Hematopoietic multipotent progenitor cell treated with erythropoietin and hydrocortisone succinate and interleukin-3 and kit ligand, for 4 days (in vitro differentiated cells): ENCODE data around the gene ESCO1.
"Not testable (repeated sequence)": the region's sequence is repeated elsewhere in the genome, so short reads cannot be mapped to it uniquely, and the experiment has no call there.

Experiments
- DNase-seq: peaks from one replicate; pipeline ENCODE4 v3.0.0-alpha.2; 2015

ESCO1 gene

DNA sequence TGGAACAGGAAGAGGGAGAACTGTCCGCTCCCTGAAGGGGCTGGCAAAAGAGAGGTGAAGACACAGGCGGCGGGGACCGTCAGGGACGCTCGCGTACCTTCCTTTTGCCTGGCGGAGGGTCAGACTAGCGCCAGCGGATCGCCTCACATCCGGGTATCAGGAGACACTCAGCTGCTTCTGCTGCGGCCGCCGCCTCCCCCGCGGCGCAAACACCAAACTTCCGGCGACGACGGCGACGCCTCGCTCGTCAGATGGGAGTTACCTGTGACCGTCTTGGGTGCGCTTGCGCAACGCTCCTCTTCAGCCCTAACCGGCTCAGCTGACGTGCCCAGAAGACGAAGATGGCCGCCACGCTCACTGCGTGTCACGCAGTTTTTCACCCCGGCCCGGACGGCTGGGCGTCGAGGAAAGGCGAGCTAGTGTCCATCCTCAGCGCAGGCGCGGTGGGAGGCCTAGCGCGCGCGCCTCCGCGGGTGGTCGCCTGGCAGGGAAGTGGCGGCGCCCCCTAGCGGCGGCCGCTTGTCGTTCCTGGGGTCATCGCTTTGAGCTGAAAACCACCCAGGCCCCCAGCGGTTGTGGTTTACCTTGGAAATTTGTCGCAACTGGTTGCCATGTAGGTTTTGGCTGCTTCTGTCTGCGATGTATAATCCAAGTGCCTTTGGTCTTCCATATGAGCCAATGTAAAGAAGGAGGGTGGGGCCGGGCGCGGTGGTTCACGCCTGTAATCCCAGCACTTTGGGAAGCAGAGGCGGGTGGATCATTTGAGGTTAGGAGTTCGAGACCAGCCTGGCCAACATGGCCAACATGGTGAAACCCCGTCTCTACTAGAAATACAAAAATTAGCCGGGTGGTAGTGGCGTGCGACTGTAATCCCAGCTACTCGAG is at the start of gene ESCO1:
Gene ESCO1, minus strand, starts transcription at position 179 of the 885 bp plus-strand sequence. CDS start 25,861 bp downstream, outside the sequence.
- DNase-seq: peak; percentile 99

GRCh38 chr18:21640375-21640774 is 39.9 kb upstream of the ESCO1 start:
- not testable (repeated sequence) for DNase-seq

DNA sequence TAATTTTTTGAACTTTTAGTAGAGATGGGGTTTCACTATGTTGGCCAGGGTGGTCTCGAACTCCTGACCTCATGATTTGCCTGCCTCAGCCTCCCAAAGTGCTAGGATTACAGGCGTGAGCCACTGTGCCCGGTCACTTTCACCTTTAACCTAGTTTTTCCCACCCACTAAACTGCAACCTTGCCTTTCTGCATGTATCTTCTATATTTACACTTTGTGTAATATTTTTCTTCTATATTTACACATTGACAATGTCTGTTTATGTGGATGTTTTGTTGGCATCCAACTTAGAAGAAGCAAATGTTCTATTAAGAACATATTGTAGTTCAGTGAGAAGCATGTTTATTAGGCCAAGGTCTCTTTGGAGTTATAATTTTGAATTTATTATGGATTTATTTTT is 38.3 kb upstream of the ESCO1 start:
- DNase-seq: no peak

DNA sequence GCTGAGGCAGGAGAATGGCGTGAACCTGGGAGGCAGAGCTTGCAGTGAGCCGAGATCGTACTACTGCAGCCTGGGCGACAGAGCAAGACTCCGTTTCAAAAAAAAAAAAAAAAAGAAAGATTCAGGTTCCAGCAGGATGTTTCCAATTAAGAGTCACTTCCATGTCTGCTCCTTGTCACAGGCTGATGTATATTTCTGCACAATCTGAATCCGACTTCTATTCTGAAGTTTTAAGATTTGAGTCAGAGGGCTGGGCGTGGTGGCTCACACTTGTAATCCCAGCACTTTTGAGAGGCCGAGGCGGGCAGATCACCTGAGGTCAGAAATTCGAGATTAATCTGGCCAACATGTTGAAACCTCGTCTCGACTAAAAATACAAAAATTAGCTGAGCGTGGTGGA is 36.3 kb upstream of the ESCO1 start:
- no peak for DNase-seq

DNA sequence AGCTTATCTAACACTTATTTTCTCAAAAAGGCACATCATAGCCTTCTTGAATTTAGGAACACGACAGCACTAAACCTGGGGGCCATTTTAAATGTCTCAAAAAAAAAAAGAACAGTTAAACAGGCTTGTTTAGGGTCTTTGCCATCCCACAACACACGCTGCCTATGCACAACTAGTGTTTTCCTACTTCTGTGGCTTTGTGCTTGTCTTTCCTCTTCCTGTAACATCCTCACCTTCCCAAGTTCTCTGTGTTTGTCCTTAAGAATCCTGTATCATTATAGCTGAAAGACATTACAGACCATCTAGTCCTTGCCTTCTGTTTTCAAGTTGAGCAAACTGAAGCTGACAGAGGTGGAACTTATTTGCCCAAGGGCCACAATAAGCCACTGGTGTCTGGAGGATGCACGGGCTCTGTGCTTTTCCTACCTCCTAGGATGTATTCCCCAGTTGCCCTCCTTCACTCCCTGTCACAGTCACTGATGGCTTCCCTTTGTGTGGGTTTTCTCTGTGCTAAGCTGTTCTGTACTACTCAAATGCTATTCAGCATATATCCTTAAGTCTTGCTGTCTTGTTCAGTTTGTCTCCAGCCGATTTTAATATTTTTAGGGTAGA is 34.2 kb upstream of the ESCO1 start:
- no peak for DNase-seq

DNA sequence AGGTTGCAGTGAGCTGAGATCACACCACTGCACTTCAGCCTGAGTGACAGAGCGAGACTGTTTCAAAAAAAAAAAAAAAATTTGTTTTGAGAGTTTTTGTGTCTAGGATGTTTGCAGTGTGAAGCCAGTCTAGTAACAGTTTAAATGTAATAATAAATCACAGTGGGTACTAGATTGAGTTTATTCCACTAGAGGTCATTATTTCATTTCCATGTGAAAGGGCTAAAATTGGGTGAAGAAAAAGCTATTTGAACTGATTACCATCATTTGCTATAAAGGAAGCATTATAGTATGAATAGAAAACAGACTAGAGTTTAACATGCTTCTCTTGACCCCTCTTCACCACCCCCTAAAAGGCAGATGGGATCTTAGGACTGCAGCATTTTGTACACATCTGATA is 31.9 kb upstream of the ESCO1 start:
- DNase-seq: peak; percentile 35

- DNase-seq: no peak
Observed at GRCh38 chr18:21629089-21629832, 28.8 kb upstream of the ESCO1 start.

DNA sequence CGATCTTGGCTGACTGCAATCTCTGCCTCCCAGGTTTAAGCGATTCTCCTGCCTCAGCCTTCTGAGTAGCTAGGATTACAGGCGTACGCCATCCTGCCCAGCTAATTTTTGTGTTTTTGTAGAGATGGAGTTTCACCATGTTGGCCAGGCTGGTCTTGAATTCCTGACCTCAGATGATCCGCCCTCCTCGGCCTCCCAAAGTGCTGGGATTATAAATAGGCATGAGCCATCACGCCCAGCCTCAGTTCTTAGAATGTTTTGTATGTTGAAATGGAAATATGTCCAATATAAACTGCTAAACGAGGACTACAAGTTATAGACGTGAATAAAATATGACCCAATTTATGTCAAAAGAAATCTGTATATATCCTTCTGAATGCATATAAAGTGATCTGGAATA is 21.1 kb upstream of the ESCO1 start:
- DNase-seq: not testable (repeated sequence)

DNA sequence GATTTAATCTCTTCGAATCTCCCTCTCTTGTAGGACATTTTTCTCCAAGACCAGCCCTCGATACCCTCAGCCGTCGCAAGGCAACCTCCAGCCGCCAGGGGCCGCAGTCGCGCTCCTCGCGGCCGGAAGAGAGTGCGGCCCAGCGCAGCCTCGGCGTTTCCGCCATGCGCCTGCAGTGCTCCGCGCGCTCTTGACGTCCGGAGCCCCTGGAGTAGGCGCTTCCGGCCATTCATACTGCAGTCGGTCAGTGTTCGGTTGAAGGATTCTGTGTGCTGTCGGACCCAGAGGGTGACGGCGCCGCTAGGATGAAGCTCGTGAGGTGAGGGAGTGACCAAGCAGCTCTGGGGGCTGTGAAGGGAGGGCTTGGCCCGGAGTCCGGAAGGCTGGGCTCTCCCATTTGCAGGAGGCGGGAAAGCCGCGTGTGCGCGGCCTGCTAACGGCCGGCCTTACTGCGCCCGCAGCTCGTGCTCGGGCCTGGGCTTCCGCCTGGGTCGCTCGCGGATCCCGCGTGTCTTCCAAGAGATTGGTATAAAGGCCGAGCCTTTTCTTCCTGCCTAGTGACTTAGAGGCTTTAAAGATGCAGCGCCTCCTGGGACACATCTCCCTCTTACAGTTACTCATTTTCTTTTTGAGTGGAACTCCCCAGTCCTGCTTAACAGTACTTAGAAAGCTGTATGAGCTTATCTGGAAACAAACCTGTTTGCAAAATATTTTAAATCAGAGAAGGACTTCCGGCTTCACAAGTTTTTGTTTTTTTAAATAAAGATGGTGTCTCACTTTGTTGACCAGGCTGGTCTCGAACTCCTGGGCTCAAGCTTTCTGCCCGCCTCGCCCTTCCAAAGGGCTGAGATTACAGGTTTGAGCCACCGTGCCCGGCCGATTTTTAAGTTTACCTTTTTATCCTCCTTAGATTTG is 11.9 kb upstream of the ESCO1 start, which contains the start of gene SNRPD1:
Gene SNRPD1, plus strand, starts transcription at position 190 of the 915 bp plus-strand sequence. Its CDS starts 116 bp downstream, at position 306.
- DNase-seq: peak; percentile 97

DNA sequence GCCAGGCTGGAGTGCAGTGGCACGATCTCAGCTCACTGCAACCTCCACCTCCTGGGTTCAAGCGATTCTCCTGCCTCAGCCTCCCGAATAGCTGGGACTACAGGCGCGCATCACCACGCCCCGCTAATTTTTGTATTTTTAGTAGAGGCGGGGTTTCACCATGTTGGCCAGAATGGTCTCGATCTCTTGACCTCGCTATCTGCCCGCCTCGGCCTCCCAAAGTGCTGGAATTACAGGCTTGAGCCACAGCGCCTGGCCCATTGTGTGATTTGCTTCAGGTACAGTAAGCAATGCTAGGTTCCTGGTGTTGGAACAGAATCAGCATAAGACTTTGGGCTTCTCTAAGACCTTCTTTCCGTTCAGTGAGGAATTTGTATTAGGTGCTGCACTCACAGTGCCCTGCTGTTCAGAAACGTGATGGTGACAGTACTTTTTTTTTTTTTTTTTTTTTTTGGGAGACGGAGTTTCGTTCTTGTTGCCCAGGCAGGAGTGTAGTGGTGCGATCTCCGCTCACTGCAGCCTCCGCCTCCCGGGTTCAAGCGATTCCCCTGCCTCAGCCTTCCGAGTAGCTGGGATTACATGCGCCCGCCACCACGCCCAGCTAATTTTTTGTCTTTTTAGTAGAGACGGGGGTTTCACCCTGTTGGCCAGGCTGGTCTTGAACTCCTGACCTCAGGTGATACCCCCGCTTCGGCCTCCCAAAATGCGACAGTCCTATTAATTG is 11.1 kb upstream of the ESCO1 start:
- DNase-seq: not testable (repeated sequence)

GRCh38 chr18:21605213-21605612 is 4.7 kb upstream of the ESCO1 start:
- no peak for DNase-seq

- DNase-seq: no peak
Observed at GRCh38 chr18:21604671-21605070, 4.2 kb upstream of the ESCO1 start.

- peak; percentile 69 for DNase-seq
Observed at GRCh38 chr18:21602299-21602587, 1.7 kb upstream of the ESCO1 start.

DNA sequence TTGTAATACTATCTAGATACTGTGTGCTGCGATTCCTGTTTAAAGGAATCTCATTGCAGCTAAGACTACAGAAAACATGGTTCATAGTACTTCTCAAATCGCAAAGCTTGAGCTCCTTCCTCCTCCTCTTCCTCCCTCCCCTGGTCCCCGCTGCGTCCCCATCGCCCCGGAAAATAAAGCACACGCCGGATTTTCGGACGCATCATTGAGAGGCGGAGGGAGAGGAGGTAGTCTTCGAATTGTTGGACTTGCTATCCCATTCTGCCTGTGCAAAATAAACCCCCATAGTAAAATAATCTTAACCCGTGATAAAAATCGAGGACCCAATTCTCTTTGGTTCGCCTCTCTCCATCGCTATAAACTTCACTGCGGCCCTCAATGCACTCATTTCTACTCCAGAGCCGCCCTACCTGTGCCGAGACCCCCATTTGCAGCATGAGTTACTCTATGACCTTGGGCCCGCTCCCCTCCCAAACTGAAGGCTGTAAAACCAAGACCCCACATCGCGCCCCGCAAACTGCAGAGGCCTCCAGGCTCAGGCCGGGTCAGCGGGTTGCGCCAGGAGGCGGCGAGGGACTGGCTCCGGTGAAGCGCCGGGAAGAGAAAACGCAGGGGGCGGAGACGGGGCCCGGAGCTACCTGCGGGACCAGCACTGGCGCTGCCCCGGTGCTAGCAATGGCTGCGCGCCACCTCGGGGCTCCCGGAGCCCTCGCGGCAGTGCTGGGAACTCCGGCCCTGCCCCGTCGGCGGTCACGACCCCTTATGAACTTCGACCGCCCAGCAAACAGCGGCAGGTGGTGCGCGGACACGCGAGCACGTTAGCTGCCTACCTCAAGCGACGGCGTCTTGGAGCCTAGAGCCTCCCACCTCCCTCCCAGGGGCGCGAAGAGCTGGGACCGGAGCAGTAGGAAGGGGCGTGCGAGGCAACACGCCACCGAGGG is 649 bp downstream of the ESCO1 start:
- peak; percentile 57 for DNase-seq

DNA sequence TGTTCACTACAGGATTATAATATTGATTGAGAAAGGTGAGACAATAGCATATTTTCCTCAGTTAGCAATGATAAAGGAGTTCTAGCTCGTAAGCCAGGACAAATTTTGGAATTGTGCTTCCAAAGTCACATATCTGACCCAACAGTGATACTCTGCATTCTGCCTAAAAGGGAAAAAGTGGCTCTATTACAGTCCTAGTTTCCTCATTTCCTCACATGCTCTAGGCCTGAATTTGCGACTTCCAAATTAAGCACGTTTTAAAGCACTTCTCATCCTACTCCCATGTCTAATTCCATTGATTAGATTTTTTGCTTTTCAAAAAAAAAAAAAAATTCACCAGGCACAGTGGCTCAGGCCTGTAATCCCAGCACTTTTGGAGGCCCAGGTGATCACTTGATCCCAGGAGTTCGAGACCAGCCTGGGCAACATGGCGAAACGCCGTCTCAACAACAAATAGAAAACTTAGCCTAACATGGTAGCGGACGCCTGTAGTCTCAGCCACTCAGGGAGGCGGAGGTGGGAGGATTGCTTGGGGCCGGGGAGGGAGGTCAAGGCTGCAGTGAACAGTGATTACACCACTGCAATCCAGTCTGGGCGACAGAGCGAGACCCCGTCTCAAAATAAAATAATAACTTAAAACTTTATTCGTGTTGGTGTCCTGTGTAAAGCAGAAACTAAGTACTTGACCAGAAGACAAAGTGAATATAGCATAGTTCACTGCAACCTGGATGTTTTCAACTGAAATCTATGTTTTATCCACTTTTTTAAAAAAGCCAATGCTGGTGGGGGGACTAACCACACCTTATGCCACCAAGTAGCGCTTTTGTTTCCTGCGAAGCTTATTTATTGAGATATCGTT is 1.5 kb downstream of the ESCO1 start:
- peak; percentile 18 for DNase-seq

DNA sequence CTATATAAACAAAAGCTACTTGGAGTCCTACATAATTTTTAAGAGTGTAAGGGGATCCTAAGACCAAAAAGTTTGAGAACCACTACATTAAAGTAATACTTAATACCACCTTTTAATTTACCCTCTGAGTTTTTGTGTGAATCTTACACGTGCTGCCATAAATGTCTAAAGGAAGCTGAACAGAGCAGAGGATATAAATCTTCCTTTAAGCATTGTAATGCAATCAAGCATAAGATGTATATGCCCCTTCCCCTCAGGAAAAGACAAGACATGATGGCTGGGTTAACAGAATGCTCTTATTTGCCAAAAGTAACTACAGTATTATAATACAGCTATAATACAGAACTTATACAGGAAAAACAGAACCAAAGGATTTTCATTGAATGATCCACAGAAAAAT is 2.9 kb downstream of the ESCO1 start:
- no peak for DNase-seq

DNA sequence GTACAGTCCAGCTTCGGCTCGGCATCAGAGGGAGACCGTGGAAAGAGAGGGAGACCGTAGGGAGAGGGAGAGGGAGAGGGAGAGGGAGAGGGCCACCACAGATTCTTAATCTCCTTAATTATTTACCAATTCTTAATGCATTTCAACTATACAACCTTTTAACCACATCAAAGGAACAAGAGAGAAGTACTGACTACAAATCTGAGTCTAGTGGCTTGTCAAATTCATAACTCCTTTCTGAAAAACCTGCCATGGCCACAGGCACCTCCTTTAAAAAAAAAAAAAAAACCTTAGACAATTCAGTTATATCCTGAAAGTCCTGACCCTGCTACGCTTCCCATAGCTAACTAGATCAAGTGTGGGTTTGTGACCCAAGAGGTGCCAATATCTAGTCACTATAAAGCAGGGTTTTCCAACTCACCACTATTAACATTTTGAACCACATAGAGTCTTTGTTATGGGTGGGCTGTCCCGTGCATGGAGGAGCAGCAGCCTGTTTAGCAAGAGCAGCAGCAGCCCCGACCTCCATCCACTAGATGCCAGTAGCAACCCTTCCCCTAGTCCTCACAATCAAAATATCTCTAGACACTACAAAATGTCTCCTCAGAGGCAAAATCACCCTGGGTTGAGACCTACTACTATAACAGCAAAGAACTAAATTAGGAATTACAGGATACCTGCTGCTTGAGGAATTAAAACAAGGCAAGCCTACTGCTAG is 6.8 kb downstream of the ESCO1 start:
- peak; percentile 36 for DNase-seq

DNA sequence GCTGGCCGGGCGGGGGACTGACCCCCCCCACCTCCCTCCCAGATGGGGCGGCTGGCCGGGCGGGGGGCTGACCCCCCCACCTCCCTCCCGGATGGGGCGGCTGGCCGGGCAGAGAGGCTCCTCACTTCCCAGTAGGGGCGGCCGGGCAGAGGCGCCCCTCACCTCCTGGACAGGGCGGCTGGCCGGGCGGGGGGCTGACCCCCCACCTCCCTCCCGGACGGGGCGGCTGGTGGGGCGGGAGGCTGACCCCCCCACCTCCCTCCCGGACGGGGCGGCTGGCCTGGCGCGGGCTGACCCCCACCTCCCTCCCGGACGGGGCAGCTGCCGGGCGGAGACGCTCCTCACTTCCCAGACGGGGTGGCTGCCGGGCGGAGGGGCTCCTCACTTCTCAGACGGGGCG is 8.1 kb downstream of the ESCO1 start:
- not testable (repeated sequence) for DNase-seq

GRCh38 chr18:21584391-21584790 is 16.1 kb downstream of the ESCO1 start:
- no peak for DNase-seq
